GM06990 (cell line): ENCODE measurements around the gene NECTIN1.

Source experiments
- DNase-seq: peaks from one replicate; pipeline ENCODE4 v3.0.0-alpha.2; 2011; ENCODE audit not compliant: insufficient read length; ENCODE audit errors: extremely low read depth
- H3K27me3 ChIP-seq: replicated peaks from 2 replicates; pipeline ENCODE4 v1.6.0; 2011; ENCODE audit warnings: low read length; ENCODE audit not compliant: control insufficient read depth, insufficient read depth
- H3K36me3 ChIP-seq: 2 replicates; pipeline ENCODE4 v1.5.1; 2011; ENCODE audit warnings: low read length; ENCODE audit not compliant: control insufficient read depth, insufficient read depth
- H3K4me3 ChIP-seq: replicated peaks from 2 replicates; pipeline ENCODE4 v1.5.1; 2011; ENCODE audit warnings: low read depth, mild to moderate bottlenecking, control low read depth, low read length
- CTCF ChIP-seq: IDR thresholded peaks from 2 replicates; pipeline ENCODE4 v1.5.1; 2011; ENCODE audit warnings: low read length, control low read depth, mild to moderate bottlenecking, inconsistent platforms; ENCODE audit not compliant: insufficient read depth, poor library complexity, severe bottlenecking

The NECTIN1 gene

DNA sequence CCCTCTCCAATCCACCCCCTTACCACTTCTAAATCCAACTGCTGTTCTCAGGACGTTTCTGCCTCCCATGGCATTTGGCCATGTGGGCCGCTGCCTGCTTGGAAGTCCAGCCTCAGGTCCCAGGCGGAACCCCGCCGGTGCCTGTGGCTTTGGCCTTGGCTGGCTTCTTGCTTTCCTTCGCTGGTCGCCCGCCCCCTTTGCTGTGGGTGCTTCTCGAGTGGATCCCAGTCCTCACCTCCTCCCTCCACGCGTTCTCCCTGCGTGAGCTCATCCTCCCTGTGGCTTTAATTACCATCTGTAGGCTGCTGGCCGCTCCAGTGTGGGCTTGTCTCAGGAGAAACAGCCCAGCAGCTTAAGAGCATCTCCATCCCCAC is 111.7 kb downstream of the NECTIN1 start:
- H3K36me3 ChIP-seq, result no peaks in the 10 kb centered on the region
- no peaks in the 10 kb centered on the region for H3K27me3 ChIP-seq
- H3K4me3 ChIP-seq, result no peak overlapping the region
- DNase-seq, result no peak
- no peak for TF ChIP-seq CTCF

DNA sequence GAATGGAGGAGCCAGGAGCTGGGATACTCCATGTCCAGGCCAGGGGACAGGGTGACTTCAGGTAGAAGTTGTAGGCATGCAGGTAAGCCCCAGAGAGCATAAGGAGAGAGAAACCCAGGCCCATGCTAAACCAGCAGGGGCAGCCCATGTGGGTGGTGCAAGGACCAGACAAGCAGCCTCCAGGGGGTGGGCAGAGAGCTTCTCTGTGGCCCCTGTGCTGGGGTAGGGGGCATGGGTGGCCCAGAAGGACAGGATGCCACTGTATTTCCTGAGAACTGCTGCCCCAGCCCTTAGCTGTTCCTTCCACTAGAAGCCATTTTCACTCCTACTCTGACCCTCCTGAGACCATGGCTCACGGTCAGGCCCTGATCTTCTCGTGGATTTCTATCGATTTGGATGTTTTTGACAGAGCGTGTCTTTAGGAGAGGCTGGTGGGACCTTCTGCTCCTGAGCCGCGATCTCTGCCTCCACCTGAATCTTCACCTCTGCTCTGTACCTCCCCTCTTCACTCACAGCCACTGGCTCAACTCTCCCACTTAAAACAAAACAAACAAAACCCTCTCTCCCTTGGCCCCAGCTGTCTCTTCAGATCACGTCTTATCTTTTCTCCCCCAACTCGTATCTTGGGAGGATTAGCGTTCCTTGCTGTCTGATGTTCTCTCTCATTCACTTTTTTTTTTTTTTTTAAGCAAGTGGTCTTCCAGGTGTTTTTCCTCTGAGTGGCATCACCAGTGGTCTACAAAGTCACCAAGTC is 112.2 kb downstream of the NECTIN1 start:
- Histone ChIP-seq H3K36me3 (no peaks in the 10 kb centered on the region), H3K4me3 (no peak overlapping the region), H3K27me3 (no peaks in the 10 kb centered on the region)
- DNase-seq, result no peak
- TF ChIP-seq CTCF, result no peak

- Histone ChIP-seq H3K4me3 (no peak overlapping the region), H3K27me3 (no peaks in the 10 kb centered on the region), H3K36me3 (no peaks in the 10 kb centered on the region)
- DNase-seq, result no peak
- no peak for TF ChIP-seq CTCF
Measured at GRCh38 chr11:119615882-119616196, 113.2 kb downstream of the NECTIN1 start.

- Histone ChIP-seq H3K36me3 (no peaks in the 10 kb centered on the region), H3K4me3 (no peak overlapping the region), H3K27me3 (no peaks in the 10 kb centered on the region)
- TF ChIP-seq CTCF, result no peak
- no peak for DNase-seq
Measured at GRCh38 chr11:119615003-119615881, 113.8 kb downstream of the NECTIN1 start.

GRCh38 chr11:119614222-119615002 is 114.6 kb downstream of the NECTIN1 start:
- no peak for TF ChIP-seq CTCF
- no peaks in the 10 kb centered on the region for H3K27me3 ChIP-seq
- no peak overlapping the region for H3K4me3 ChIP-seq
- DNase-seq, result no peak
- H3K36me3 ChIP-seq, result no peaks in the 10 kb centered on the region
